HEK293 (cell line): ENCODE measurements around the gene TFR2.

ENCODE experiments used
- CTCF ChIP-seq: fragments of 450-650 bp; formaldehyde crosslinking; IDR thresholded peaks from 2 replicates; pipeline ENCODE4 v1.5.1; 2016; ENCODE audit warnings: missing biosample characterization, missing genetic modification characterization
- INSM2 ChIP-seq: fragments of 450-650 bp; formaldehyde crosslinking; IDR thresholded peaks from 2 replicates; pipeline ENCODE4 v1.5.1; 2016; ENCODE audit warnings: missing biosample characterization, missing genetic modification characterization
- SCRT1 ChIP-seq: fragments of 450-650 bp; formaldehyde crosslinking; IDR thresholded peaks from 2 replicates; pipeline ENCODE4 v1.5.1; 2016; ENCODE audit warnings: missing biosample characterization, missing genetic modification characterization, borderline replicate concordance
- SCRT2 ChIP-seq: fragments of 450-650 bp; formaldehyde crosslinking; IDR thresholded peaks from 2 replicates; pipeline ENCODE4 v1.5.1; 2016; ENCODE audit warnings: missing biosample characterization, missing genetic modification characterization
- ZBTB21 ChIP-seq: fragments of 450-650 bp; formaldehyde crosslinking; IDR thresholded peaks from 2 replicates; pipeline ENCODE4 v1.5.1; 2017; ENCODE audit warnings: missing biosample characterization, missing genetic modification characterization
- ZFP37 ChIP-seq: fragments of 450-650 bp; formaldehyde crosslinking; IDR thresholded peaks from 2 replicates; pipeline ENCODE4 v1.5.1; 2016; ENCODE audit warnings: missing biosample characterization, missing genetic modification characterization
- ZNF488 ChIP-seq: fragments of 450-650 bp; formaldehyde crosslinking; IDR thresholded peaks from 2 replicates; pipeline ENCODE4 v1.5.1; 2016; ENCODE audit warnings: missing biosample characterization, missing genetic modification characterization
- ZNF585B ChIP-seq: fragments of 450-650 bp; formaldehyde crosslinking; IDR thresholded peaks from 2 replicates; pipeline ENCODE4 v1.5.1; 2016; ENCODE audit warnings: missing biosample characterization, missing genetic modification characterization
- ZNF76 ChIP-seq: fragments of 450-650 bp; formaldehyde crosslinking; IDR thresholded peaks from 2 replicates; pipeline ENCODE4; 2016; ENCODE audit warnings: low read depth, missing biosample characterization, missing genetic modification characterization, borderline replicate concordance
- ZNF777 ChIP-seq: fragments of 450-650 bp; formaldehyde crosslinking; IDR thresholded peaks from 2 replicates; pipeline ENCODE4 v1.5.1; 2017; ENCODE audit warnings: missing biosample characterization, missing genetic modification characterization, borderline replicate concordance
- TF ChIP-seq, protein P1 (sequence below): sonication (generic); formaldehyde crosslinking; IDR thresholded peaks from 2 replicates; pipeline ENCODE4 v1.8.1; 2022; ENCODE audit warnings: mild to moderate bottlenecking, moderate library complexity, missing genetic modification reagents

DNA sequence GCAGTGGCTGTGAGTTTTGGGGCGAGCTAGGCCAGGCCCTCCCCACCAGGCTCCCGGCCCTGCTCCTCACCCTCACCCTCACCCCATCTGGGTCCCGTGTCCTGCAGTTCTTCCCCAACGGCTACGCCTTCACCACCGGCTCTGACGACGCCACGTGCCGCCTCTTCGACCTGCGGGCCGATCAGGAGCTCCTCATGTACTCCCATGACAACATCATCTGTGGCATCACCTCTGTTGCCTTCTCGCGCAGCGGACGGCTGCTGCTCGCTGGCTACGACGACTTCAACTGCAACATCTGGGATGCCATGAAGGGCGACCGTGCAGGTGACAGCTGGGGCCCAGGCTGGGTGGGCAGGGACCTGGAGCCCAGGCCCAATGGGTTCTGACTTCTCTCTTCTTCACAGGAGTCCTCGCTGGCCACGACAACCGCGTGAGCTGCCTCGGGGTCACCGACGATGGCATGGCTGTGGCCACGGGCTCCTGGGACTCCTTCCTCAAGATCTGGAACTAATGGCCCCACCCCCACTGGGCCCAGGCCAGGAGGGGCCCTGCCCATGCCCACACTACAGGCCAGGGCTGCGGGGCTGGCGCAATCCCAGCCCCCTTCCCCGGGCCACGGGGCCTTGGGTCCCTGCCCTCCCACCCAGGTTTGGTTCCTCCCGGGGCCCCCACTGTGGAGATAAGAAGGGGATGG lies 37.1 kb upstream of the TFR2 start:
- TF ChIP-seq INSM2 (tag by site-specific recombination) (no peak), ZNF777 (no peak), CTCF (tag by site-specific recombination) (no peak), ZFP37 (tag by site-specific recombination) (no peak), ZBTB21 (tag by site-specific recombination) (no peak), ZNF585B (tag by site-specific recombination) (no peak), ZNF76 (tag by site-specific recombination) (no peak), ZNF488 (tag by site-specific recombination) (no peak), SCRT2 (tag by site-specific recombination) (no peak), SCRT1 (tag by site-specific recombination) (no peak)
- TF ChIP-seq, protein P1, sequence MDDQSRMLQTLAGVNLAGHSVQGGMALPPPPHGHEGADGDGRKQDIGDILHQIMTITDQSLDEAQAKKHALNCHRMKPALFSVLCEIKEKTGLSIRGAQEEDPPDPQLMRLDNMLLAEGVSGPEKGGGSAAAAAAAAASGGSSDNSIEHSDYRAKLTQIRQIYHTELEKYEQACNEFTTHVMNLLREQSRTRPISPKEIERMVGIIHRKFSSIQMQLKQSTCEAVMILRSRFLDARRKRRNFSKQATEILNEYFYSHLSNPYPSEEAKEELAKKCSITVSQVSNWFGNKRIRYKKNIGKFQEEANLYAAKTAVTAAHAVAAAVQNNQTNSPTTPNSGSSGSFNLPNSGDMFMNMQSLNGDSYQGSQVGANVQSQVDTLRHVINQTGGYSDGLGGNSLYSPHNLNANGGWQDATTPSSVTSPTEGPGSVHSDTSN (CRISPR knock-in tag) = no peak
